Adipocyte (in vitro differentiated cells): ENCODE measurements around the gene PRTN3.
"Not testable (repeated sequence)": the region's sequence is repeated elsewhere in the genome, so short reads cannot be mapped to it uniquely, and the experiment has no call there.

ENCODE experiments used
- DNase-seq: peaks from one replicate; pipeline ENCODE4 v3.0.0-alpha.2; 2015; ENCODE audit warnings: low read depth
- H3K27me3 ChIP-seq: replicated peaks from 2 replicates; pipeline ENCODE4 v1.7.0; 2013; ENCODE audit warnings: mild to moderate bottlenecking, low read length, moderate library complexity; ENCODE audit not compliant: control insufficient read depth, insufficient read depth
- H3K36me3 ChIP-seq: 2 replicates; pipeline ENCODE4 v1.7.0; 2013; ENCODE audit warnings: low read length, mild to moderate bottlenecking, moderate library complexity; ENCODE audit not compliant: control insufficient read depth, insufficient read depth, severe bottlenecking
- H3K4me1 ChIP-seq: 2 replicates; pipeline ENCODE4 v1.7.0; 2013; ENCODE audit warnings: mild to moderate bottlenecking, low read length, moderate library complexity; ENCODE audit not compliant: control insufficient read depth, insufficient read depth
- H3K4me3 ChIP-seq: 2 replicates; pipeline ENCODE4 v1.7.0; 2013; ENCODE audit warnings: mild to moderate bottlenecking, low read length, moderate library complexity
- H3K9ac ChIP-seq: 2 replicates; pipeline ENCODE4 v1.7.0; 2013; ENCODE audit warnings: mild to moderate bottlenecking, low read length, moderate library complexity
- H3K9me3 ChIP-seq: 2 replicates; pipeline ENCODE4 v1.7.0; 2013; ENCODE audit warnings: mild to moderate bottlenecking, low read length, moderate library complexity; ENCODE audit not compliant: control insufficient read depth

Gene PRTN3

DNA sequence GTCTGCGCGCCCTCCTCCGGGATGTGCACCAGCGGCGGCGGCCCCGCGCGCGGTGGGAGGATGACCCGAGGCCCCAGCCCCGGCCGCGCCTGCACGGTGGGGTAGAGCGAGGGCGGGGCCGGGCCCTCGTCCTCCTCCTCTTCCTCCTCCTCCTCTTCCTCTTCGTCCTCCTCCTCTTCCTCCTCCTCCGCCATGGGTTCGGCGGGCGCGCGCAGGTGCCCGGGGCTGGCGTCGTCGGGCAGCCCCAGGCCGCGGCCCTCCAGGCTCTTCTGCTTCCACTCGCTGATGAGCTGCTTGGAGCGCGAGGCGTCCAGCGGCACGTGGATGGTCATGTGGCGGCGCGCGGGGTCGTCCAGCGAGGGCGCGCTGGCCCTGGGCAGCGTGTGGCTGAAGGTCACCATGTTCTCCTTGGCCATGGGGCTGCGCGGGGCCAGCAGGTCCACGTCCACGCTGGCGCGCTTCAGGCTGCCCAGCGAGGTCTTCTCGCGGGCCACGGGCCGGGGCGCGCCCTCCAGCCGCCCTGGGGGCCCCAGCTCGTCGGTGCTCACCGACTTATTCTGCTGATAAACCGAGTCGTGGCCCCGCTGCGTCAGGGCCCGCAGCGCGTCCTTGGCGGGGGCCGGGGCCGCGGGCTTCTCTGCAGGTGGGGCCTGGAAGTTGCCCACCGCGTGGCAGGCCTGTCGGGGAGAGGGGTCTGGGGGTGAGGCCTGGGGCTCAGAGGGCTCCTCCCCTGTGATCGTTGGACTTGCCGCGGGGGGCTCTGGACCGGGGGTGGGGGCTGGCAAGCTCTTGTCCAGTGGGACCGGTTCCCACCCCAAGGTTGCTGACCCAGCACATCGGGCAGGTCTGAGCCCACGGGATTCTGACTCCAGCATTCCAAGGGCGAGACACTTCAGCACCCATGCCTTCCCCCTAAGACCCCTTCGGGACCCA, 27.3 kb upstream of the PRTN3 start:
- Histone ChIP-seq H3K27me3 (no peaks in the 10 kb centered on the region), H3K9me3 (no peaks in the 10 kb centered on the region), H3K4me3 (no peak overlapping the region), H3K36me3 (peaks cover 38% of the 10 kb centered on the region), H3K4me1 (no peaks in the 10 kb centered on the region), H3K9ac (no peak overlapping the region)
- no peak for DNase-seq

DNA sequence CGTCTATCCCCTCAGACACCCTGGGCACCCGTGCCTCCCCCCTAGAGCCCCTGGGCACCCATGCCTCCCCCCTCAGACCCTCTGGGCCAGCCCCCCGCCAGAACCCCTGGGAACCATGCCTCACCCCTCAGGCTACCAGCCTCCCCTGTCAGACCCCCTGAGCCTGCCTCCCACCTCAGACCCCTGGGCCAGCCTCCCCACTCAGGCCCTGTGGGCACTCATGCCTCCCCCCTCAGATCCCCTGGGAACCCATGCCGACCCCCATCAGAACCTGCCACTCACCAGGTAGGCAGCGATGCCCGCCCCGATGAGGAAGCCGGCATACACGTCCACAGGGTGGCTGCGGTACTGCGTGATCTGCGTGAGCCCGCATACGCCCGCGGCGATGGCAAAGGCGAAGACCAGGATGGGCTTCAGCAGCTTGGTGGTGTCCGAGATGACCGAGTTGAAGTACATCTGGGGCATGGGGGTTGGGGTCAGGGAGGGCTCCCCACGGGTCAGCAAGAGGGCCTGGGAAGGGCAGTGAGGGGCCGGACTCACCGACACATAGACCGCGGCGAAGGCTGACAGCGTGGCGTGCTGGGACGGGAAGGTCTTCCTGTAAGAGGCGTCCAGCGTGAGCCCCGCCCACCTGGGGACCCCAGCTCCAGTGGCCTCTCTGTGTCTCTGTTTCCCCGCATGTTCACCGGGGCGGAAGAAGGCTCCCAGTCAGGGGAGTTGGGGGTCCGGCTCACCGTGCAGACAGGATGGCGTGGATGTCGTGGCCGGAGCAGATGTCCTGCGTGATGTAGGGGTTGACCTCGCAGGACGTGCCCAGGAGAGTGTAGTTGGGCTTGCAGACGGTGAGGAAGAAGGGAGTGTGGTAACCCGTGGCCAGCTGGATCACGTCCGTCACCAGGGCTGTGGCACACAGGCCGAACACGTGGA, 26.4 kb upstream of the PRTN3 start:
- Histone ChIP-seq H3K27me3 (no peaks in the 10 kb centered on the region), H3K4me1 (no peaks in the 10 kb centered on the region), H3K9me3 (no peaks in the 10 kb centered on the region), H3K36me3 (peaks cover 28% of the 10 kb centered on the region), H3K4me3 (no peak overlapping the region), H3K9ac (no peak overlapping the region)
- DNase-seq: no peak

DNA sequence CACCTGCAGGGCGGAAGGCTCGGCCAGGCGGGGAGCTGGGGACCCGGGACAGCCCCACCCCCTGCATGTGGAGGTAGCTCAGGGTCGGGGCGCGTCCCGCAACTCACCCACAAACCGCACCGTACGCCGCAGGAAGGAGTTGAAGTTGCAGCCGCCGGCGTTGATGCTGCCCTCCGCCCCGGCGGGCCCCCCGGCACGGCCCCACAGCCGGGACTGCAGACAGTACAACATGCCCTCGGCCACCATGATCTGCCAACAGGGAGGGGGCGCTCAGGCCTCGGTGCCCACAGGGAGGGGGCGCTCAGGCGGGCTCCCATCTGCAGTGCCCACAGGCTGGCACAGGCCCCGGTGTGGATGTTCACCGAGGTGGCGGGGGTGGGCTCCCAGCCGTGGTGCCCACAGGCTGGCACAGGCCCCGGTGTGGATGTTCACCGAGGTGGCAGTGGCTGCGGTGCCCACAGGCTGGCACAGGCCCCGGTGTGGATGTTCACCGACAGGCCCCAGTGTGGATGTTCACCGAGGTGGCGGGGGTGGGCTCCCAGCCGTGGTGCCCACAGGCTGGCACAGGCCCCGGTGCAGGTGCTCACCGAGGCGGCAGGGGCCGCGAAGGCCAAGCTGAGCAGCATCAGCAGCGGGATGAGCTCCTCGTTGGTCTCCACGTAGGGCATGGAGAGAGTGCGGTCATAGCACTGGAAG, 25.6 kb upstream of the PRTN3 start:
- Histone ChIP-seq H3K4me3 (no peak overlapping the region), H3K4me1 (no peaks in the 10 kb centered on the region), H3K9me3 (no peaks in the 10 kb centered on the region), H3K9ac (no peak overlapping the region), H3K36me3 (peaks cover 20% of the 10 kb centered on the region), H3K27me3 (no peaks in the 10 kb centered on the region)
- no peak for DNase-seq

GRCh38 chr19:815775-816499, 24.9 kb upstream of the PRTN3 start:
- Histone ChIP-seq H3K4me3 (no peak overlapping the region), H3K4me1 (no peaks in the 10 kb centered on the region), H3K9me3 (no peaks in the 10 kb centered on the region), H3K27me3 (no peaks in the 10 kb centered on the region), H3K36me3 (peaks cover 13% of the 10 kb centered on the region), H3K9ac (no peak overlapping the region)
- DNase-seq: no peak

- DNase-seq: no peak
- H3K9me3 ChIP-seq: no peaks in the 10 kb centered on the region
- no peaks in the 10 kb centered on the region for H3K27me3 ChIP-seq
- H3K4me3 ChIP-seq: no peak overlapping the region
- no peak overlapping the region for H3K9ac ChIP-seq
- peaks cover 8% of the 10 kb centered on the region for H3K36me3 ChIP-seq
- H3K4me1 ChIP-seq: no peaks in the 10 kb centered on the region
Observed at GRCh38 chr19:816500-816857, 24.3 kb upstream of the PRTN3 start.

GRCh38 chr19:820212-820611, 20.6 kb upstream of the PRTN3 start:
- not testable (repeated sequence) for H3K4me1 ChIP-seq, DNase-seq, H3K27me3 ChIP-seq, H3K4me3 ChIP-seq, H3K9ac ChIP-seq, H3K36me3 ChIP-seq, H3K9me3 ChIP-seq

GRCh38 chr19:821231-821824, 19.5 kb upstream of the PRTN3 start:
- no peaks in the 10 kb centered on the region for H3K9me3 ChIP-seq
- H3K9ac ChIP-seq: no peak overlapping the region
- peak; percentile 36 for DNase-seq
- H3K4me1 ChIP-seq: peaks cover 6% of the 10 kb centered on the region
- H3K4me3 ChIP-seq: no peak overlapping the region
- H3K36me3 ChIP-seq: no peaks in the 10 kb centered on the region
- no peaks in the 10 kb centered on the region for H3K27me3 ChIP-seq

DNA sequence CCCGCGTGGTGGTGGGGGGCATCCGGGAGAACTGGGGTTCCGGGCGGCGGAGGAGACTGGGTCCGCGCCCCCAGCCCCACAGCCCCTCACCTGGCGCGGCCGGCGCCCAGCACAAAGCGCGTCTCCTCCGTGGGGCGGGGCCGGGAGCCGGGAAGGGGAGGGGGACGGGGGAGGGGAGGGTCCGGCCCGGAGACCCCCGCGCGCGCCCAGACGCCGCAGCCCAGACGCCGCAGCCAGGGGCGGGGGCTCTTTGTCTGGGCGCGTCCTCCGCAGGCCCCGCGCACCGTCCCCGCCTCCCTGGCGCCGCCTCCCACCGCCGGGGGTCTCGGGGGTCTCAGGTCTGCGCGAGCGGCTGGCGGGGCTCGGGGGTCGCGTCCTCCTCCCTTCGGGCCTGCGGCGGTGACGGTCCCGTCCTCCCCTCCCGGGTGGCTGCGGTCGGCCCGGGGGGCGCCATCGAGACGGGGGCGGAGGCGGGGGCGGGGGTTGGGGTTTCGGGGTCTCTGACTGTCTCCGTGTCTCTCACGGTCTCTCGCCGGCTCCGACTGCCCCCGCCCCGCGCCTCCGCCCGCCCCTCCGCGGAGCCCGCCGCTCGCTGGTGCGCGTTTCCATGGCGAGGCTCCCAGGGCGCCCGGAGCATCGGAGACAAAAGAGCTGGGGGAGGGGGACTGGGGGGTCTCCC, 18.8 kb upstream of the PRTN3 start, which contains the start of gene PLPPR3:
Gene PLPPR3 (minus strand): TSS at position 131 of the 679 bp plus-strand sequence. CDS start 396 bp downstream, outside the sequence.
- H3K36me3 ChIP-seq: no peaks in the 10 kb centered on the region
- no peak within 1 kb of the TSS for H3K9ac ChIP-seq
- H3K4me3 ChIP-seq: no peak within 1 kb of the TSS
- peak; percentile 36 for DNase-seq
- H3K27me3 ChIP-seq: no peaks in the 10 kb centered on the region
- no peaks in the 10 kb centered on the region for H3K9me3 ChIP-seq
- peaks cover 6% of the 10 kb centered on the region for H3K4me1 ChIP-seq

GRCh38 chr19:823565-824121, 17.2 kb upstream of the PRTN3 start:
- peaks cover 6% of the 10 kb centered on the region for H3K4me1 ChIP-seq
- no peak overlapping the region for H3K4me3 ChIP-seq
- H3K9me3 ChIP-seq: no peaks in the 10 kb centered on the region
- H3K36me3 ChIP-seq: no peaks in the 10 kb centered on the region
- no peak for DNase-seq
- peaks cover 7% of the 10 kb centered on the region for H3K27me3 ChIP-seq
- no peak overlapping the region for H3K9ac ChIP-seq

- DNase-seq: no peak
- Histone ChIP-seq H3K4me3 (no peak overlapping the region), H3K36me3 (no peaks in the 10 kb centered on the region), H3K27me3 (peaks cover 7% of the 10 kb centered on the region), H3K4me1 (peaks cover 6% of the 10 kb centered on the region), H3K9me3 (no peaks in the 10 kb centered on the region), H3K9ac (no peak overlapping the region)
Observed at GRCh38 chr19:824885-825284, 15.9 kb upstream of the PRTN3 start.
